BLaER1 (cell line): ENCODE data around the gene SYCP1.
"Not testable (repeated sequence)": the region's sequence is repeated elsewhere in the genome, so short reads cannot be mapped to it uniquely, and the experiment has no call there.

Experiments used
- H3K27ac ChIP-seq: shearing (Covaris generic); formaldehyde crosslinking; 2 replicates; pipeline ENCODE4 v1.8.1; 2022
- H3K27me3 ChIP-seq: shearing (Covaris generic); formaldehyde crosslinking; 2 replicates; pipeline ENCODE4 v1.8.1; 2022
- H3K36me3 ChIP-seq: shearing (Covaris generic); formaldehyde crosslinking; 2 replicates; pipeline ENCODE4 v1.8.1; 2022
- H3K4me1 ChIP-seq: shearing (Covaris generic); formaldehyde crosslinking; 2 replicates; pipeline ENCODE4 v1.8.1; 2022
- H3K4me2 ChIP-seq: shearing (Covaris generic); formaldehyde crosslinking; 2 replicates; pipeline ENCODE4 v1.8.1; 2022
- H3K4me3 ChIP-seq: shearing (Covaris generic); formaldehyde crosslinking; 2 replicates; pipeline ENCODE4 v1.8.1; 2022
- H3K9ac ChIP-seq: shearing (Covaris generic); formaldehyde crosslinking; 2 replicates; pipeline ENCODE4 v1.8.1; 2022
- H3K9me3 ChIP-seq: shearing (Covaris generic); formaldehyde crosslinking; 2 replicates; pipeline ENCODE4 v1.8.1; 2022
- H4K20me1 ChIP-seq: shearing (Covaris generic); formaldehyde crosslinking; 2 replicates; pipeline ENCODE4 v1.8.1; 2022
- Cebpa-rat ChIP-seq: shearing (Covaris generic); IDR thresholded peaks from 2 replicates; pipeline ENCODE4 v1.8.1; 2022

Gene SYCP1

GRCh38 chr1:114854693-114855320 is at the start of gene SYCP1:
Gene SYCP1 (plus strand): TSS chr1:114854863. CDS start chr1:114855465, 602 bp downstream.
- H3K27me3 ChIP-seq = no peaks in the 10 kb centered on the region
- no peak within 1 kb of the TSS for H3K9ac ChIP-seq
- no peaks in the 10 kb centered on the region for H3K4me1 ChIP-seq
- no peak within 1 kb of the TSS for H3K4me2 ChIP-seq
- peaks cover 8% of the 10 kb centered on the region for H3K9me3 ChIP-seq
- no peaks in the 10 kb centered on the region for H3K36me3 ChIP-seq
- H3K4me3 ChIP-seq = no peak within 1 kb of the TSS
- no peaks in the 10 kb centered on the region for H4K20me1 ChIP-seq
- no peak for TF ChIP-seq Cebpa-rat
- no peak within 1 kb of the TSS for H3K27ac ChIP-seq

- Histone ChIP-seq H4K20me1 (no peaks in the 10 kb centered on the region), H3K27me3 (no peaks in the 10 kb centered on the region), H3K36me3 (no peaks in the 10 kb centered on the region), H3K4me1 (no peaks in the 10 kb centered on the region), H3K4me2 (no peak overlapping the region), H3K9ac (no peak overlapping the region), H3K9me3 (peaks cover 12% of the 10 kb centered on the region), H3K4me3 (no peak overlapping the region), H3K27ac (no peak overlapping the region)
- TF ChIP-seq Cebpa-rat = no peak
Observed at GRCh38 chr1:114819869-114820268, 34.8 kb upstream of the SYCP1 start.

GRCh38 chr1:114820392-114820791 is 34.3 kb upstream of the SYCP1 start:
- no peaks in the 10 kb centered on the region for H3K27me3 ChIP-seq
- H4K20me1 ChIP-seq = no peaks in the 10 kb centered on the region
- H3K9ac ChIP-seq = no peak overlapping the region
- no peak overlapping the region for H3K4me3 ChIP-seq
- H3K4me1 ChIP-seq = no peaks in the 10 kb centered on the region
- peaks cover 12% of the 10 kb centered on the region for H3K9me3 ChIP-seq
- no peak overlapping the region for H3K27ac ChIP-seq
- H3K4me2 ChIP-seq = no peak overlapping the region
- no peaks in the 10 kb centered on the region for H3K36me3 ChIP-seq
- TF ChIP-seq Cebpa-rat = no peak

- no peak overlapping the region for H3K4me3 ChIP-seq
- H3K4me2 ChIP-seq = no peak overlapping the region
- H3K9ac ChIP-seq = no peak overlapping the region
- H3K27ac ChIP-seq = no peak overlapping the region
- H3K36me3 ChIP-seq = no peaks in the 10 kb centered on the region
- peaks cover 12% of the 10 kb centered on the region for H3K9me3 ChIP-seq
- H4K20me1 ChIP-seq = no peaks in the 10 kb centered on the region
- no peaks in the 10 kb centered on the region for H3K4me1 ChIP-seq
- H3K27me3 ChIP-seq = no peaks in the 10 kb centered on the region
- TF ChIP-seq Cebpa-rat = no peak
Observed at GRCh38 chr1:114821978-114822377, 32.7 kb upstream of the SYCP1 start.

GRCh38 chr1:114828251-114828650 is 26.4 kb upstream of the SYCP1 start:
- Histone ChIP-seq H3K27ac (no peak overlapping the region), H4K20me1 (no peaks in the 10 kb centered on the region), H3K4me2 (no peak overlapping the region), H3K4me3 (no peak overlapping the region), H3K36me3 (no peaks in the 10 kb centered on the region), H3K9me3 (peaks cover 10% of the 10 kb centered on the region), H3K27me3 (no peaks in the 10 kb centered on the region), H3K9ac (no peak overlapping the region), H3K4me1 (no peaks in the 10 kb centered on the region)
- no peak for TF ChIP-seq Cebpa-rat

GRCh38 chr1:114830075-114830474 is 24.6 kb upstream of the SYCP1 start:
- H3K4me2 ChIP-seq, H3K4me1 ChIP-seq, H3K9ac ChIP-seq, H3K4me3 ChIP-seq, H3K36me3 ChIP-seq, H3K27me3 ChIP-seq, H3K27ac ChIP-seq, H4K20me1 ChIP-seq, H3K9me3 ChIP-seq: not testable (repeated sequence)

GRCh38 chr1:114831276-114831994 is 23.2 kb upstream of the SYCP1 start:
- Histone ChIP-seq H3K4me3 (no peak overlapping the region), H3K9ac (no peak overlapping the region), H3K27me3 (no peaks in the 10 kb centered on the region), H3K9me3 (no peaks in the 10 kb centered on the region), H3K4me1 (no peaks in the 10 kb centered on the region), H3K4me2 (no peak overlapping the region), H3K27ac (no peak overlapping the region), H4K20me1 (no peaks in the 10 kb centered on the region), H3K36me3 (no peaks in the 10 kb centered on the region)
- no peak for TF ChIP-seq Cebpa-rat

GRCh38 chr1:114832057-114832456 is 22.6 kb upstream of the SYCP1 start:
- Histone ChIP-seq H3K27ac (no peak overlapping the region), H4K20me1 (no peaks in the 10 kb centered on the region), H3K27me3 (no peaks in the 10 kb centered on the region), H3K4me2 (no peak overlapping the region), H3K9ac (no peak overlapping the region), H3K9me3 (no peaks in the 10 kb centered on the region), H3K4me3 (no peak overlapping the region), H3K36me3 (no peaks in the 10 kb centered on the region), H3K4me1 (no peaks in the 10 kb centered on the region)
- TF ChIP-seq Cebpa-rat = no peak

- H3K27ac ChIP-seq = no peak overlapping the region
- no peak overlapping the region for H3K4me3 ChIP-seq
- H3K36me3 ChIP-seq = no peaks in the 10 kb centered on the region
- no peak for TF ChIP-seq Cebpa-rat
- H3K4me1 ChIP-seq = no peaks in the 10 kb centered on the region
- H3K9me3 ChIP-seq = no peaks in the 10 kb centered on the region
- no peaks in the 10 kb centered on the region for H3K27me3 ChIP-seq
- H3K9ac ChIP-seq = no peak overlapping the region
- no peak overlapping the region for H3K4me2 ChIP-seq
- no peaks in the 10 kb centered on the region for H4K20me1 ChIP-seq
Observed at GRCh38 chr1:114833421-114833820, 21.2 kb upstream of the SYCP1 start.

- H3K36me3 ChIP-seq = no peaks in the 10 kb centered on the region
- no peak overlapping the region for H3K4me3 ChIP-seq
- H3K4me1 ChIP-seq = no peaks in the 10 kb centered on the region
- H3K9ac ChIP-seq = no peak overlapping the region
- no peak overlapping the region for H3K27ac ChIP-seq
- H3K27me3 ChIP-seq = no peaks in the 10 kb centered on the region
- no peaks in the 10 kb centered on the region for H4K20me1 ChIP-seq
- no peaks in the 10 kb centered on the region for H3K9me3 ChIP-seq
- no peak overlapping the region for H3K4me2 ChIP-seq
- no peak for TF ChIP-seq Cebpa-rat
Observed at GRCh38 chr1:114844270-114844669, 10.4 kb upstream of the SYCP1 start.

GRCh38 chr1:114853584-114853983 is 1.1 kb upstream of the SYCP1 start:
- no peak overlapping the region for H3K4me3 ChIP-seq
- no peak overlapping the region for H3K27ac ChIP-seq
- no peaks in the 10 kb centered on the region for H4K20me1 ChIP-seq
- TF ChIP-seq Cebpa-rat = no peak
- no peaks in the 10 kb centered on the region for H3K36me3 ChIP-seq
- H3K9me3 ChIP-seq = peaks cover 8% of the 10 kb centered on the region
- no peaks in the 10 kb centered on the region for H3K4me1 ChIP-seq
- no peak overlapping the region for H3K4me2 ChIP-seq
- H3K9ac ChIP-seq = no peak overlapping the region
- no peaks in the 10 kb centered on the region for H3K27me3 ChIP-seq
